ENCODE measurements around the gene GNAQ.
"Not testable (repeated sequence)": the region's sequence is repeated elsewhere in the genome, so short reads cannot be mapped to it uniquely, and the experiment has no call there.

The GNAQ gene

GRCh38 chr9:77687737-77688136 is 343.9 kb downstream of the GNAQ start:
- DNase-seq (ENCODE audit: low read depth), result not testable (repeated sequence)

DNA sequence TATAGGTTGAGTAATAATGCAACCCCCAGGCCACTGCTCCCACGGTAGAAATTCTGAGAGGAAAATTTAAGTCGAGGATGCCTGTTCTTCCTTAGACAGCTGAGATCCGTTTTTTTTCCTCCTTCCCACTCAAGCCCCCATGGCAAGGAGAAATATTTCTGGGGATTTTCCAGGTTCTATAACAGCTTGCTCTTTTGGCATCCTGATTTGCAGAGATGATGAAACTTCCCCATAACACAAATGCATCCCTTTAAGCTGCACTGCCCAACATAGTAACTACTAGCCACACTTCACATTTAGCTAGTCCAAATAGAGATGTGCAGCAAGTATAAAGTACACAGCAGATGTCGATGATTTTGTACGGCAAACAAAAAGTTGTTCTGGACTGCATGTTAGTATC is 351.0 kb downstream of the GNAQ start:
- no peak for DNase-seq (ENCODE audit: low read depth)

- DNase-seq (ENCODE audit: low read depth), result no peak
Observed at GRCh38 chr9:77679661-77680368, 351.8 kb downstream of the GNAQ start.

- no peak for DNase-seq (ENCODE audit: low read depth)
Observed at GRCh38 chr9:77679088-77679487, 352.5 kb downstream of the GNAQ start.

DNA sequence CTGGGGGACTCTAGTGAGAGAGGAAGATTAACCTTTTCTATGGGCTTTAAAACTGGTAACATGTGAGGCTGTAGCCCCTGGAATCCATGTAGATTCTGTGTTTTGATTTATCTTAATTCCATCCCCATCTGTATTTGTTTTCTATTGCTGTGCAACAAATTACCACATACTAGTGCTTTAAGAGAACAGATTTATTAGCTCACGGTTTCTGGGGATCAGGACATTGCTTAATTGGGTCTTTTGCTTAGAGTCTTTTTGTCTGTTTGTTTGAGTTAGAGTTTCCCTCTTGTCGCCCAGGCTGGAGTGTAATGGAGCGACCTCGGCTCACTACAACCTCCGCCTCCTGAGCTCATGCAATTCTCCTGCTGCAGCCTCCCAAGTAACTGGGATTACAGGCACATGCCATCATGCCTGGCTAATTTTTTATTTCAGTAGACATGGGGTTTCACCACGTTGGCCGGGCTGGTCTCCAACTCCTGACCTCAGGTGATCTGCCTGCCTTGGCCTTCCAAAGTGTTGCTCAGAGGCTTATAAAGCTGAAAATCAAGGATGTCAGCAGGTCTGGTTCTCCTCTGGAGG is 353.6 kb downstream of the GNAQ start:
- DNase-seq (ENCODE audit: low read depth), result no peak

- DNase-seq (ENCODE audit: low read depth), result no peak
Observed at GRCh38 chr9:77677397-77677796, 354.2 kb downstream of the GNAQ start.

DNA sequence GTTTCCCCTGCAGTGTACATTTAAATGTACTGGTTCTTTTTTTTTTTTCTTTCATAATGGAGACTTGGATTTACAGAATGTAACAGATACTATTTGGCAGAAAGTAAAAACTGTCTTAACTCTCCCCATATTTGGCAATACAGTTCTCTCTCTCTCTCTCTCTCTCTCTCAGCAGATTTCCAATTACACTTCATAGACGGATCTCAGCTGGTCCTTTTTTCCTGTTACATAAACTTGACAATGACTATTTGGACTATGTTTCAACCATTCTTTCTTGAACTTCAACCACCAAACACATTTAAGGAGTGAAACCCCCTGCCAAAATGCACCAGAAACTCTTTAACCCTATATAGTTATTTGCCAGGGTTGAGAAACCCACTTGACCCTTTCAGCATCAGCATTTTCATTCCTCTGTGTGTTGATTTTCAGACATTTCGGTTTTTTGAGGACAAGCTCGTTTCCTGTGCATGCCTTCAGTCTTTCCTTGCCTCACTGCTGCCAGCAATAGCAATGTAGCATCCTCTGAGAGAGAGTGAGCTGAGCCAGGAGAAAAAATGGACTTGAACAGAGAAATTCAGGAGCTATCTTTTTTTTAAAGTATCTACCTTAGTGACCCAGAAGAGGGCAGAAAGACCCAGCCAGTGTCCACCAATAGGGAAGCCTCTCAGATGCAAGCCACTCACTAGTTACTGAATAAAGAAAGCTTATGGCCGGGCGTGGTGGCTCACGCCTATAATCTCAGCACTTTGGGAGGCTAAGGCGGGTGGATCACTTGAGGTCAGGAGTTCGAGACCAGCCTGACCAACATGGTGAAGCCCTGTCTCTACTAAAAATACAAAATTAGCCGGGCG is 357.4 kb downstream of the GNAQ start:
- no peak for DNase-seq (ENCODE audit: low read depth)

GRCh38 chr9:77672183-77672582 is 359.4 kb downstream of the GNAQ start:
- no peak for DNase-seq (ENCODE audit: low read depth)

DNA sequence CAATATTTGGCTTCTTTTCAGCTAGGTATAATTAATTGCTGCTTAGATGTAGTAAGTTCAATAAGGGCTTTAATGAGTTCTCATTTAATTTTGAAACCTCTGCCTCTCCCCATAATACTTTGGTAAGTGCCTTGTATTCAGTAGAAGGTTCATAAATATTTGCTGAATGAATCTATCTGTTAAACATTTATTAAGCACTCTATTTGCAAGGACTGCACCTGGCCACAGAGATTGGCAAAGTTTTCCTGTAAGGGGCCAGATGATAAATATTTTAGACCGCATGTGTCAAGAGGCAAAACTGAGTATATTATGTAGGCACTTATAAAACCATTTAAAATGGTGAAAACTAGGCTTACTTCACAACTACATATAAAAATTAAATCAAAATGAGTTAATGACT is 364.5 kb downstream of the GNAQ start:
- DNase-seq (ENCODE audit: low read depth), result no peak
